Endothelial cell of umbilical vein (primary cell): ENCODE data around the gene SOD3. TPM values are rescaled to one million over a fixed set of nuclear protein-coding genes. Genes with fewer than 3 reads are reported as not detected.

Experiments
- BruUV-seq: library from RNA; stranded (reverse); fragments of 400-500 nt; replicated peaks from 2 replicates; lab custom pipeline; 2021; lab: Mats Ljungman, UMichigan
- CTCF ChIA-PET: fragments of 300-600, 350-600 bp; sonication (Branson Sonifier 250); formaldehyde crosslinking; loops from one replicate; lab custom pipeline; 2021; ENCODE audit warnings: antibody characterized with exemption, inconsistent platforms; lab: Charles Lee
- POLR2A ChIA-PET: fragments of 300-600, 350-600 bp; sonication (Branson Sonifier 250); formaldehyde crosslinking; loops from one replicate; lab custom pipeline; 2021; ENCODE audit warnings: antibody characterized with exemption, inconsistent platforms; lab: Charles Lee
- DNase-seq: peaks from one replicate; pipeline ENCODE4 v3.0.0-alpha.2; 2011; ENCODE audit warnings: low read depth, low spot score
- FAIRE-seq: peaks from 2 replicates; lab custom pipeline; 2011; peaks lifted over from hg19 to GRCh38; lab: Jason Lieb, UNC
- H2AFZ ChIP-seq: 2 replicates; pipeline ENCODE4 v1.6.0; 2012; ENCODE audit warnings: low read depth, low read length, control low read depth, inconsistent platforms
- H3K27ac ChIP-seq: 2 replicates; pipeline ENCODE4 v1.5.1; 2011; ENCODE audit warnings: low read depth, mild to moderate bottlenecking, control low read depth, low read length, moderate library complexity; ENCODE audit not compliant: insufficient read depth
- H3K27me3 ChIP-seq, 2 experiments: 2 replicates each; pipeline versions ENCODE4 v1.6.0 to v1.6.1; 2011; ENCODE audit warnings: low read length in 2 of 2, mixed read lengths in 1 of 2; ENCODE audit not compliant: control insufficient read depth in 2 of 2, insufficient read depth in 2 of 2
- H3K36me3 ChIP-seq, 2 experiments: 2 replicates in 1 of 2; 3 replicates in 1 of 2; pipeline ENCODE4 v1.5.1; 2011; ENCODE audit warnings: low read length in 2 of 2, mild to moderate bottlenecking in 1 of 2, moderate library complexity in 1 of 2; ENCODE audit not compliant: control insufficient read depth in 2 of 2, insufficient read depth in 2 of 2; ENCODE audit errors: extremely low read depth in 1 of 2
- H3K4me1 ChIP-seq: 3 replicates; pipeline ENCODE4 v1.5.1; 2011; ENCODE audit warnings: mild to moderate bottlenecking, low read length; ENCODE audit not compliant: control insufficient read depth, insufficient read depth; ENCODE audit errors: extremely low read depth
- H3K4me2 ChIP-seq: 2 replicates; pipeline ENCODE4 v1.6.1; 2011; ENCODE audit warnings: low read length, control low read depth, mixed read lengths; ENCODE audit not compliant: insufficient read depth
- H3K4me3 ChIP-seq, 3 experiments: fragments of 200-600 bp in 1 of 3; sonication (generic), shearing (Covaris generic) in 1 of 3; replicated peaks in 1 of 3; 2 replicates each; pipeline ENCODE4 v1.5.1; 2011 to 2016; ENCODE audit warnings: control low read depth in 3 of 3, low read length in 3 of 3, mild to moderate bottlenecking in 2 of 3, inconsistent platforms in 1 of 3, low read depth in 1 of 3, moderate library complexity in 1 of 3; ENCODE audit not compliant: insufficient read depth in 1 of 3
- H3K79me2 ChIP-seq: 2 replicates; pipeline ENCODE4 v1.6.0; 2012; ENCODE audit warnings: low read length, inconsistent platforms; ENCODE audit not compliant: control insufficient read depth, insufficient read depth
- H3K9ac ChIP-seq: replicated peaks from 2 replicates; pipeline ENCODE3; 2011; ENCODE audit warnings: low read length, control low read depth; ENCODE audit not compliant: insufficient read depth; ENCODE audit errors: extremely low read depth
- H3K9me1 ChIP-seq: replicated peaks from 3 replicates; pipeline ENCODE4 v1.6.0; 2011; ENCODE audit warnings: mild to moderate bottlenecking, low read length; ENCODE audit not compliant: control insufficient read depth, insufficient read depth; ENCODE audit errors: extremely low read depth
- H3K9me3 ChIP-seq: replicated peaks from 2 replicates; pipeline ENCODE4 v1.5.1; 2012; ENCODE audit warnings: low read length, inconsistent platforms; ENCODE audit not compliant: control insufficient read depth, insufficient read depth
- H4K20me1 ChIP-seq: replicated peaks from 2 replicates; pipeline ENCODE3; 2011; ENCODE audit warnings: mild to moderate bottlenecking, low read length; ENCODE audit not compliant: control insufficient read depth, insufficient read depth; ENCODE audit errors: extremely low read depth
- CTCF ChIP-seq, 2 donors: IDR thresholded peaks; 1 replicate in 1 of 2; 2 replicates in 1 of 2; pipeline ENCODE4 v1.5.1; 2011; ENCODE audit warnings: low read length in 2 of 2, mild to moderate bottlenecking in 2 of 2, moderate library complexity in 2 of 2, control low read depth in 1 of 2, inconsistent platforms in 1 of 2, low read depth in 1 of 2; ENCODE audit not compliant: insufficient read depth in 1 of 2; ENCODE audit errors: extremely low read depth in 1 of 2
- EZH2 ChIP-seq: IDR thresholded peaks from 2 replicates; pipeline ENCODE4 v1.6.1; 2012; ENCODE audit warnings: borderline replicate concordance, low read depth, mild to moderate bottlenecking, moderate library complexity, low read length, inconsistent platforms; ENCODE audit not compliant: severe bottlenecking
- FOS ChIP-seq: IDR thresholded peaks from 2 replicates; pipeline ENCODE4 v1.6.1; 2011; ENCODE audit warnings: mild to moderate bottlenecking, low read length, moderate library complexity, borderline replicate concordance; ENCODE audit not compliant: insufficient read depth
- GATA2 ChIP-seq: IDR thresholded peaks from 2 replicates; pipeline ENCODE4 v1.7.0; 2011; ENCODE audit warnings: low read depth, mild to moderate bottlenecking, moderate library complexity, mixed read lengths, low read length; ENCODE audit not compliant: insufficient read length, insufficient read depth
- JUN ChIP-seq: IDR thresholded peaks from 2 replicates; pipeline ENCODE4 v1.6.1; 2011; ENCODE audit warnings: borderline replicate concordance, low read depth; ENCODE audit not compliant: insufficient read length, insufficient read depth
- MAX ChIP-seq: IDR thresholded peaks from 2 replicates; pipeline ENCODE4 v1.6.1; 2011; ENCODE audit not compliant: insufficient read depth, insufficient read length
- MYC ChIP-seq: IDR thresholded peaks from one replicate; pipeline ENCODE4 v1.6.1; 2011; ENCODE audit warnings: mild to moderate bottlenecking, low read depth, low read length
- POLR2A ChIP-seq: IDR thresholded peaks from 2 replicates; pipeline ENCODE4 v1.6.1; 2012; ENCODE audit warnings: low read depth, mild to moderate bottlenecking, control low read depth, low read length
- POLR2AphosphoS5 ChIP-seq: IDR thresholded peaks from 2 replicates; pipeline ENCODE4 v1.6.1; 2012; ENCODE audit warnings: low read depth, mild to moderate bottlenecking, control low read depth, low read length, moderate library complexity; ENCODE audit not compliant: insufficient read depth
- dilution Hi-C: fragments of 300-500 bp; cut with MboI; formaldehyde crosslinking; loops from one replicate; pipeline ENCODE4 v1.15.0; 2019; ENCODE audit warnings: low sequenced_read_pairs; ENCODE audit not compliant: extremely low pct_ligation_motif_present
- intact Hi-C: fragments of 100-400 bp; cut with micrococcal nuclease; formaldehyde crosslinking; loops from one replicate; pipeline ENCODE4 v1.10.0; 2022
- polyA plus RNA-seq, 4 experiments: library from polyadenylated mRNA; depleted of rRNA in 3 of 4; stranded (reverse) in 3 of 4; unstranded in 1 of 4; fragments of >200 nt; gene quantifications; 2 replicates each; pipeline versions ENCODE4 v1.2.1 to v1.2.3, GENCODE V29; 2011 to 2012; ENCODE audit warnings: missing spikeins in 1 of 4
- total RNA-seq: library from RNA; stranded (reverse); gene quantifications from 2 replicates; pipeline ENCODE4 v1.2.3, GENCODE V29; 2021

Gene SOD3
- total and polyA plus RNA-seq, 2 donors (not counting 3 experiments of a cell fraction or from before 2014, with no cell fraction given) = not detected

GRCh38 chr4:24748758-24749350 is 46.5 kb upstream of the SOD3 start:
- Histone ChIP-seq H4K20me1 (no peaks in the 10 kb centered on the region), H3K4me2 (no peak overlapping the region), H3K4me3 (no peak overlapping the region), H3K9ac (no peak overlapping the region), H3K27ac (no peak overlapping the region), H3K9me1 (no peaks in the 10 kb centered on the region), H3K36me3 (no peaks in the 10 kb centered on the region), H3K79me2 (no peaks in the 10 kb centered on the region), H3K27me3 (no peaks in the 10 kb centered on the region), H3K9me3 (no peaks in the 10 kb centered on the region), H3K4me1 (no peaks in the 10 kb centered on the region), H2AFZ (no peak overlapping the region)
- dilution Hi-C loops = no loop called here
- DNase-seq = no peak
- no peak for FAIRE-seq
- TF ChIP-seq MAX = no peak
- TF ChIP-seq POLR2A = no peak
- no peak for TF ChIP-seq MYC
- no peak for TF ChIP-seq JUN
- TF ChIP-seq CTCF (IDR thresholded peaks at IDR 0.05; ENCODE audit: extremely low read depth in 1 of 2, insufficient read depth in 1 of 2, low read depth in 1 of 2, low read length in 2 of 2) = no peak
- no peak for TF ChIP-seq GATA2
- TF ChIP-seq EZH2 = no peak
- no peak for TF ChIP-seq POLR2AphosphoS5
- TF ChIP-seq FOS = no peak
- ChIA-PET POLR2A (no interaction called here), CTCF (no interaction called here)
- intact Hi-C loops = no loop called here
- no TSS peak for BruUV-seq
